Kidney tubule cell (primary cell): Measurements from ENCODE around the gene UBTF.
"Not testable (repeated sequence)": the region's sequence is repeated elsewhere in the genome, so short reads cannot be mapped to it uniquely, and the experiment has no call there.

Experiments
- DNase-seq: peaks from one replicate; pipeline ENCODE4 v3.0.0-alpha.2; 2018; ENCODE audit warnings: low spot score

Gene UBTF

DNA sequence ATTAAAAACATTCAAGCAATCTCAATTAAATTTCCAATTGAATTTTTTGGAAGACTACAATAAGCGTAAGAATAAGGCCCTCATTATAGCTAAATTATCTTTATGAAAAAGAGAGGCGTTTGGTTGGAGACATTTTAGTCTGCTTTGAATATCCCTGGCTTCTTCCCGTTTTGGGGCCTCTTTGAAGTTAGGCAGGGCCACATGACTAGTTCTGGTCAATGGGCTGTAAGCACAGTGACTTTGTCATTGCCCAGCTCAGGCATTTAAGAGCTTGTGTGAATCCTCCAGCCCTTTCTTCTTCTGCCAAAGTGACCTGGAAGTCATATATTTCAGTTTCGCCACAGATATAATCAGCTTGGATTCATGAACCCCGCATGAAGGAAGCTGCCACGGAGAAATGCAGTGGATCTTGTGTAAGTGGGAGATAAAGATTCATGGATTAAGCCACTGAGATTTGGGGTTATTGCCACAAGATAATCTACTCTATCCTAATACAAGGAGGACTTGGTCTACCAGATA, 21.7 kb upstream of the UBTF start:
- no peak for DNase-seq

- DNase-seq: not testable (repeated sequence)
Observed at GRCh38 chr17:44237886-44238285, 18.4 kb upstream of the UBTF start.

GRCh38 chr17:44236444-44236991, 17.0 kb upstream of the UBTF start:
- no peak for DNase-seq

GRCh38 chr17:44235583-44235936, 16.1 kb upstream of the UBTF start:
- DNase-seq: peak; percentile 99

- DNase-seq: no peak
Observed at GRCh38 chr17:44233582-44233981, 14.1 kb upstream of the UBTF start.

DNA sequence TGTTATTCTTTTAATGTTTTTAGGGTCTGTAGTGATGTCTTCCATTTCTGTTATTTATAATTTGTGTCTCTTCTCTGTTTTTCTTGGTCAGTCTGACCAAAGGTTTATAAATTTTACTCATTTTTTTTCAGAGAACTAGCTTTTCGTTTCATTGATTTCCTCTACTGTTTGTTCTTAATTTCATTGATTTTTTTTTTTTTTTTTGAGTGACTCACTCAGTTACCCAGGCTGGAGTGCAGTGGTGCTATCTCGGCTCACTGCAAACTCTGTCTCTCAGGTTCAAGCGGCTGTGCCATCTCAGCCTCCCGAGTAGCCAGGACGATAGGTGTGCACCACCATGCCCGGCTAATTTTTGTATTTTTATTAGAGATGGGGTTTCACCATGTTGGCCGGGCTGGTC, 12.6 kb upstream of the UBTF start:
- no peak for DNase-seq

DNA sequence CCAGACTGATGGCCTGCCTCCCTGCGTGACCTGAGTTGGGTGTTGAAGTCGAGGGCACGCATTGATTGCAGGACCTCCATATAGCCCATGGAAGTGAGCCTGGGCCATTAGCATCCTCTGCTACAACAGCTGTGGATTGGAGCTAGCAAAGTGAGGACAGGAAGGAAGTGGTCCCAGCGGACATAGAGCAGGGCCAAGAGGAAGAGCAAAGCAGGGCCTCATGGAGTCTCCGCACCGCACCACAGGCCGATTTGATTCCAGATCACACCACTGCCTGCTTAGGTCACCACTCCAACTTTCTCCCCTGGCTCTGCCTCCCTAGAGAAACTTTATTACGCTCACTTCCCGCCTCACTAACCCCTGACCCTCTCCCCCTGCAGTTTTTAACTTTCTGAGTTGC, 10.7 kb upstream of the UBTF start:
- no peak for DNase-seq

GRCh38 chr17:44229090-44229489, 9.6 kb upstream of the UBTF start:
- DNase-seq: peak; percentile 46

GRCh38 chr17:44223541-44224071, 4.1 kb upstream of the UBTF start:
- DNase-seq: peak; percentile 88

DNA sequence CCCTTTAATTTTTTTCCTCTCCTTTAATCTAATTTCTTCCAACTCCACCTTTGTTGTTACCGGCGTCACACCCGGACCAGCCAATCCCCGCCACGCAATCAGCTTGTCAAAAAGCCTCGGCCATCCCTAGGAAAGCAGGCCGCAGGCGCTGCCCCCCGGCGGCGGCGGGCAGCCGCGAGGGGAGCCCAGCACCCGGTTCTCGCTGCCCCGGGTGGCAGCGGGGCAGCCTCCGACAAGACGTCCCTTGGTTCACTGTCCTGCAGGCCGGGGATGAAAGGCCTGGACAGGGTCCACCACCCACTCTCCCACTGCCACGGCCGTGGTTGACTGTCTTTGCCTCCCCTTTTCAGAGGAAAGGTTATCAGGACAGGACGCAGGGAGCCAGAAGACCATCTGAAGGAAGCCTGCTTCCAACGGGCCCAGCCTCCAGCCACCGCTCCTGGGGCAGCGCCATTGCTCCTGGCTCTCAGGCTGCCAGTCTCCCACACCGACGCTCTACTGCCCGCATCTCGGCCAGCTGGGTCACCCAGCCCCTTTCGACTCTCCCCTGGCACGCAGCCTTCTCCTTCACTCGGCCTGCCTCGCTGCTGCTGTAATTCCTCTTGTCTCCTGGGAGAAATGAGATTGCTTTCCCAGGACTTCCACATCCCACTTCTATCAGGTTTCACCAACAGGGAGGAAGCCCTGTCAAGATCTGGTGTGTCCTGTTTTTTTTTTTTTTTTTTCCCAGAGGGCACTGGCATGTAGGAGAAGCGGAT, 2.8 kb upstream of the UBTF start:
- DNase-seq: peak; percentile 81

GRCh38 chr17:44221862-44222111, 2.3 kb upstream of the UBTF start:
- DNase-seq: no peak

- DNase-seq: peak; percentile 72
Observed at GRCh38 chr17:44221084-44221861, 1.8 kb upstream of the UBTF start.

DNA sequence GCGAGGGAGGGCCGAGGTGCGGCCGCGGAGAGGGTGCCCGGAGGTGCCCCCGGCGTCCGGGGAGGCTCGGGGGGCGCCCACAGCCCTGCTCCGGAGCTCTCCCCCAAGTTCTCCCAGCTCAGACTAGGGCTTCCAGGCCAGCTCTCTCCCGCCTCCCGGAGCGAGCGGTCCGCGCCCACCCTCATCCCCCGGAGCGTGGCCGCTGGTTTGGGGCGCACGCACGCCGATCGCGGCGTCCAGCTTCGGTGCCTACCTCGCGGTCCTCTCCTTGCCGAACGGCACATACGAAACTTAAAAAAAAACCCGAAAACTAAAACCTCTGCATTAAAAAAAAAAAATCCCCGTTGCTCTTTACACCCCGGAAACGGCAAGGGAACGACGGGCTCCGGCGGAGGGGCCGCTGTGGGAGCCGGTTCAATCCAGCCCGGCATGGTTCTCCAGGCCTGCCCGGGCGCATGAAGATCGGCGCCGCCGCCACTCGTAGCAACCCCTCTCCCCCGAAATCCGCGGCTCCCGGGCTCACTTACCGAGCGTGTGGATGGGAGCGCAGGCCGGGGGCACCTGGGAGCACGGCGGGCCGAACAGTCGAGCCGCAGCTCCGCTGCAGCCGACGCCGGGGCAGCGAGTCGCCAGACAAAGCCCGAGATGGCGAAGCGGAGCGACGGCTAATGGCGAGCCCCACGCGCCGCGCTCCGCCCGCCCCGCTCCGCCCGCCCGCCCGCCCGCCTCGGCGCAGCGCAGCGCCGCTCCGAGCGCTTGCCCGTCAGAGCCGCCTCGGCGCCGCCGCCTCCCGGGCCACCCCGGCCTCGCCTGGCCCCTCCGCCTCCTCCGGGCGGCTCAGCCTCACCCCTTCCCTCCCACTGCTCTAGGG, 973 bp upstream of the UBTF start:
- DNase-seq: peak; percentile 52

- peak; percentile 78 for DNase-seq
Observed at GRCh38 chr17:44219108-44219615, 313 bp downstream of the UBTF start.

GRCh38 chr17:44218344-44219107, 949 bp downstream of the UBTF start:
- DNase-seq: peak; percentile 94

DNA sequence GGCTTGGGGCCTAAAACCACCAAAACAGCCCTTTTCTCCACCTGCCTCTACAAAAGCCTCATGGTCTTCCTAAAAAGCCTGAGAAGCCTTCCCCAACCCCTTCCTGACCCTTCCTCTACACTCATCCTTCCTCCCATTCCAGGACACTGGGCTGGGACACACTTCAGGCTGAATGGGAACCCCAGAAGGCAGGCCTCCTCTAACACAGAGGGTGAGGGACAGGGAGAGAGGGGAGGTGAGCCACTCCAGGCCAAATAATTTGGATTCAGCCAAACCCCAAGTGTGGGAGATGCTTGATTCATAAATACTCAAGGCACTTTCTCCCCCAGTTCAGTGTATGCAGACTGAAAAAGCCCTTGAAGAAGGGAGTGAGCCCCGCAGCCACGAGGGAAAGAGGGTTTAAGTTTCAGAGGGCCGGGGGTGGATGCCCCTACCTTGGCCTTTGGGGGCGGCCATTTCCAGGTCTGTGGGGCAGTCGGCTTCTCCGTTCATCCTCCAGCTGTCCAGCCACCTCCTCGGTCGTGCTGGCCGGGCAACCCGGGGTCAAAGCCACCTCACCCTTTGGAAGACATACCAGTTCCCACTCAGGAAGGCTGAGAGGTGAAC, 1.6 kb downstream of the UBTF start:
- no peak for DNase-seq

GRCh38 chr17:44216694-44217093, 2.8 kb downstream of the UBTF start:
- no peak for DNase-seq

- DNase-seq: no peak
Observed at GRCh38 chr17:44216173-44216572, 3.3 kb downstream of the UBTF start.

GRCh38 chr17:44214896-44215295, 4.6 kb downstream of the UBTF start:
- DNase-seq: no peak

- DNase-seq: no peak
Observed at GRCh38 chr17:44214230-44214494, 5.3 kb downstream of the UBTF start.
